GM10847 (cell line): ENCODE measurements around the gene ADD2.

Source experiments
- POLR2A ChIP-seq: IDR thresholded peaks from 2 replicates; pipeline ENCODE4 v1.6.1; 2011; ENCODE audit not compliant: insufficient read length; ENCODE audit errors: extremely low read depth

Gene ADD2

DNA sequence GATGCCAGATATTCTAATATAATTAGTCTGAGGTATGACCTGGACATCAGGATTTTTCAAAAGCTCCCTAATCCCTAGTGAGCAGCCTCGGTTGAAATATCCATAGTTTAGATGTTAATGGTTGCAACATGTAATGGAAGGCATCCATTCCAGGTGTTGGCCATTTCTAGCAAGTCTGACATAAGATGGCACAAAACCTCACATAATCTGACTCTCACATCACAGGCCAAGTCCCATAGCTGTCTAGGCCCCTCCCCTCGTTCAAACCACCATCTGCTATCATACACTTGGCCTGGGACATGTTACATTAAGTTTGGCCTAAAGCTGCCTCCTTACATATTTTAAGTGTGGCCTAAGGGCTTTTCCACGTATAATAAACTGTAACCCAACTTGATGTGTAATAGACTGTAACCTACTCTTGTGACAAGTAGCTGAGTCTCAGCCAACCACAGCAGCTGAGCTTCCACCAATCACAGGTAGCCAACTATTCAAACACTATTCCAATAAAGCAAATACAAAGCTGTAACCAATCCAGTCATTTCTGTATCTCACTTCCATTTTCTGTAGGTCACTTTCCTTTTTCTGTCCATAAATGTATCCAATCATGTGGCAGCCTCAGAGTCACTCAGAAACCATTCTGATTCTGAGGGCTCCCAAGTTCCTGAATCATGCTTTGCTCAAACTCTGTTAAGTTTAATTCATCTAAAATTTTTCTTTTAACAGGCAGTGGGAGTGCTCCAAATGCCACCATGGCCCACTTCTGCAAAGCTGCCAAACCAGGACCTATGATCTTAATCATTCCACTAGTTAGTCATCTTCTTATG, 59.4 kb downstream of the ADD2 start:
- TF ChIP-seq POLR2A = no peak

DNA sequence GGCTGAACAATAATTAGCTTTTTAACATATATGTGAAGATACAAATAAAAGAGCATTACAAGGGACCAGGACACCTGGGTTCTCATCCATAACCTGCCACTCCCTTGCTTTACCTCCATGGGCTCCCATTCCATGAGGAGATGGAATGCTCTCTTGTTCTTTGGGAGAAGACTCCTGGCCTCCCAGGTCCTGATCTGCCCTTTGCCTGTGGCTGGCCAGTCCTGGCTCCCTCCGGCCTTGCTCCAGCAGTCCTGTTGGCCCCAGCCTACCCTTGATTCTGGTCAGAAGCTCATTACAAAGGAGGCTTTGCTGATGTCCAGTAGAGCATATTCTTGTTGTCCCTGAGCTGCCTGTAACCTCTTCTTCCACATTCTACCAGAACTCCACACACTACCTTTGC, 60.3 kb downstream of the ADD2 start:
- no peak for TF ChIP-seq POLR2A

DNA sequence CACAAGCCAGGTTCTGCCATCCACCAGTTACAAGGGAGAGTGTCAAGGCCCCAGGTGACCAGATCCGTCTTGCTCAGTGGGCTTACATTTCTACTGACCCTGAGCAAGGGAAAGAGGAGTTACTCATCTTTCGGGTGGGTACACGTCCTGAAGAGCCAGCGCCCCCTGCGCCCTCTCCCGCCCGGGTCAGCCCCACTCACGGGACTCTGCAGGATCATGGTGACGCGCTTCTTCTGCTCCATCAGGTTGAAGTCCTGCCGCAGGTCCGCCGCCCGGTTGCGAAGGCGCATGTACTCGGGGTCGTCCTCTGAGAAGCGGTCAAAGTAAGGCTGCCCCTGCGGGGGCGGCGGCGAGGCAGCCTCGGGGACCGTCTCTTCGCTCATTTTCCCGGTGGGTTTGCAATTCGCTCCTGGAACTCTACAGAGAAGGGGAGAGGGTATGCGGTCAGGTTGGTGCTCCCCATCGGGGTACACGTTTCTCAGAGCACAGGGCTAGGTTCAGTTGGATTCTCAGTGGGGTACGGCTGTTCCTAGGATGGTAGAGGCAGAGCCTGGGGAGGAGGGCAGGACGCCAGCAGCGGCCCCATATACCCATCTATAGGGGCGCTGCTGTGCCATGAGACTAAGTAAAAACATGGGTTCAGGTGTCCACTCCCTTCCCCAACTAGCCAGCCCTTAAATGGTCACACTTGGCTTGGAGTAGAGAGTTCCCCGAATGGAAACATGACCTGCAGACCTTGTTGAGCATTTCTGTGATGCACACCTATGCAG, 61.8 kb downstream of the ADD2 start:
- no peak for TF ChIP-seq POLR2A

DNA sequence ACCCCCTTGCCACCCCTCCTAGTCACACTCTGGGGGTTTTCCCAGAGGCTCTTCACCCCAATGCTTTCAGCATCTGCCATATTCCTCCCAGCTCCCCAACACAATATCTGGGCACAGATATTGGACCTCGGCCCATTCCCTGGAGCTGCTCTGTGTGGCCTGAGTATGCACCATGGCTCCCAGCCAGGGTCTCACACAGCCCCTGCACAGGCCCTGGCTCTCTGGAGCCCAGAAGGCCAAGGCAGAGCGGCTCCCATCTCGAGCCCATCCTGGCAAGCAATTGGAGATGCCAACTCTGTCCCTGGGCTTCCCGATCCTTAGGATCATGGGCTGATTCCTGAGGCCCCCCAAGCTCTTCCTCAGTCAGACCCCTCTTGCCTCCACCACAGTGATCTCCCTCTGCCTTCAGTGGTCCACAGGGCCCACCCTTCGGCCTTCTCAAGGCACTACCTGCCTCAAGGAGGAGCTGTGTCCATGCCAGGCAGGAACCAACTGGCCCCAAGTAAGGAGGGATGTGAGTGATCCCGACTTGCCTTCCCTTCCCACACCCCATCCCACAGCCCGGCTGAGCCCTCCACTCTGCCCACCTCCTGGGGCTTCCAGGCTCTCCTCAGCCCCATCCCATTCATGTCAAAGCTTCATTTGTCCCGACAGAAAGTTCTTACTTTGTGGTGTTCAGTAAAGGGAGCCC, 62.7 kb downstream of the ADD2 start:
- no peak for TF ChIP-seq POLR2A

DNA sequence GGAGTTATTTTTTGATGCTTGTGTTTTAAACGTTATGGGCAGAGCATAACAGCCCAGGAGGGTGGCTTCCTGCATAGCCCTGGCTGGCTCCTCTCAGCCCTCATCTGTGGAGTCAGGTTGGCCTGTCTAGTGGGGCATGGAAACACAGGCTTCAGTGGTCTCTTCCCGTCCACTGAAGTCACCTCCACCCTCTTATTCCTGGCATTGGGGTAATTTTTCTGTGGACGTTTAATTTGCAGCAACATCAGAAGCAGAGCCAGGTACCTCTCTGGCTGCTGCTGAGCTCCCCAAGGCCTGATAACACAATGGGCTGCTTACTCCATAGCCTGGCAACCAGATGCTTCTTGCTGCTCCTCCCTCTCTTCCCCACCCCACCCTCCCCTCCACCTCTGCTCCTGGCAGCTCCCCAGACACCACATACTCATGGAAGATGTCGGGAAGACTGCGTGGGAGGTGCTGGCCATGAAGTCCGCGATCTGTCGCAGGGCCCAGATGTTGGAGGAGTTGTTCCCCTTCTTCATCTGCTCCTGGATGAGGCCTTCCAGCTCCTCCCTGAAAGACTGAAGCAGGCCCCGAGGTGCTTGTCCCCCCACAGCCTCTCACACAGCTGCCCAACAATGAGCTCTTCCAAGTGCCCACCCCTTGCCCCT, 64.0 kb downstream of the ADD2 start:
- no peak for TF ChIP-seq POLR2A

DNA sequence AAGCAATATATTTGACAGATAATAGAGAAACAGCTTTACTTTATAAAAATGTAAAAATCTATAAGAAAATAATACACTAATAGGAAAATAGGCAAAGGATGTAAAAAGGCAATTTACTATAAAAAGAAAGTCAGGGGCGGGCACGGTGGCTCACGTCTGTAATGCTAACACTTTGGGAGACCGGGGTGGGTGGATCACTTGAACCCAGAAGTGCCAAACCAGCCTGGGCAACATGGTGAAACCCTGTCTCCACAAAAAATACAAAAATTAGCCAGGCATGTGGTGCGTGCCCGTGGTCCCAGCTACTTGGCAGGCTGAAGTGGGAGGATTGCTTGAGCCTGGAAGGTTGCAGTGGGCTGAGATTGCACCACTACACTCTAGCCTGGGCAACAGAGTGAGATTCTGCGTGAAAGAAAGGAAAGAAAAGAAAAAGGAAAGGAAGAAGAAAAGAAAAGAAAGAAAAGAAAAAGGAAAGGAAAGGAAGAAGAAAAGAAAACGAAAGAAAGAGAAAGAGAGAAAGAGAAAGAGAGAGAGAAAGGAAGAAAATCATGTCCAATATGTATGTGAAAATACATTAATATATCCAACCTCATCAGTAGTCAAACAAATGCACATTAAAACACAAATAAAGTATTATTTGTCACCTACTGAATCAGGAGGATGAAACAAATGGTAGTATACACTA, 65.1 kb downstream of the ADD2 start:
- TF ChIP-seq POLR2A = no peak

DNA sequence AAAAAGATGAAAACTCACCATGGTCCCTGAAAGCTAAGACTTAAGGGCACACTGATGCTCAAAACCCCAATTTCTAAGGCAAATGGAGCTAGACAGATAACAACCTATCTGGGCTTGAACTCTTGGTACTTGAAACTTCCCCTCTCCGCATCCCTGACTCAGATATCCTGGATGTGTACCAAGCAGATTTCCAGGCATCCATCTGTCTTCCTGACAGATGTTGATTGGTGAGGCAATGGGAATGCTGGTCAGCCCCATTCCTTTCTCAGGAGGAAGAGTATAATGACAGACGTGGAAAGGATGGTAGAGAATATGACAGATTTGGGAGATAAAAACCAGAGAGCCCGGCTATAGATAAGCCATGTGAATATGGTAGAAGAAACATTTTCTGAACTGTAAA, 69.2 kb downstream of the ADD2 start:
- no peak for TF ChIP-seq POLR2A

DNA sequence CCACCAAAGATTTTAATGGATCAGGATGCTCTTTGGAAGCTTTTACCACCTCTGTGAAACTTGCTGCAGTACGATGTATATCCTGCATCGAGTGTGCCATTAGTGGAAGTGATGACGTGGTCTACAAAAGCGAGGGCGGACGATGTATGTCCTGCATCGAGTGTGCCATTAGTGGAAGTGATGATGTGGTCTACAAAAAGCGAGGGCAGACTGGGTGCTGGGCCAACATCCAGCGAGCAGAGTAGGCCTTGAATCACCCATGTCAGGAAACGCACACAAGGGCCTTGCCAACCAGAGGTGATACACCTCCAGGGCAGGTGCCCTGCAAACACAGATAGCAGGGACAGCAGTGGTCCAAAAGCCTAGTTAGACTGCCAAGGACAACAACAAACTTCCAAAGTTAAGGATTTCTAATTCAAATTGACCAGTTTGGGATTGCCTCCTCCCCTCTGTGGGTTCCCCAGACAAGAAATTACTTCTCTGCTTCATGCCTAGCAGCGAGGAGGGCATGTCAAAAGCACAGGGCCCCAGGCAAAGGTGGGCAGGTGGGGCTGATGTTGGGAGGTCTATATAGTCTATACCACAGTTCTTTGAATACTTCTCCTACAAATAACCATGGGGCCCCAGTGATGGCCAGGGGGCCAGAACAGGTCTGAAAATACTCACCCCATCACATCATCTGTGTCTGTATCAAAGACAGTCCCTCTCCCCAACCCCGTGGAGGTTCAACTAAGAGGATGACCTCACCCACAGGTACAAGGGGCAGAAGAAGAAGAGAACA, 70.2 kb downstream of the ADD2 start:
- TF ChIP-seq POLR2A = no peak

DNA sequence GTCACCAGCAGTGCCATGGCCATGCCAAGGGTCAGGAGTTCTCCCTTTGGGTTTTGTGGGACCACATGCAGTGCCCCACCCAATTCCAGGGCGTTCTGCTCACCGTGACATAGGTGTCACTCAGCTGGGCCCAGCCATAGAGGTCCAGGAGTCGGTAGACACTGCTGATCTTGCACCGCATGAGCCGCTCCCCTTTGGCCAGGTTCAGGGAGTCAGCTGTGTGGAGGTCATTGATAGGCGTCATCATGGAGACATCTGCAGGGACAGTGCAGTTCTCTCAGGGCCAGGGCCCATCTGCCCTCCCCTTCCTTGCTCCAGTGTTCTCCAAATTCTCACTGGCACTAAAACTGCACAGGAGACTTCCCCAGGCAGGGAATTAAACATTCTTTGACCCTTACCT, 71.9 kb downstream of the ADD2 start:
- TF ChIP-seq POLR2A = no peak

DNA sequence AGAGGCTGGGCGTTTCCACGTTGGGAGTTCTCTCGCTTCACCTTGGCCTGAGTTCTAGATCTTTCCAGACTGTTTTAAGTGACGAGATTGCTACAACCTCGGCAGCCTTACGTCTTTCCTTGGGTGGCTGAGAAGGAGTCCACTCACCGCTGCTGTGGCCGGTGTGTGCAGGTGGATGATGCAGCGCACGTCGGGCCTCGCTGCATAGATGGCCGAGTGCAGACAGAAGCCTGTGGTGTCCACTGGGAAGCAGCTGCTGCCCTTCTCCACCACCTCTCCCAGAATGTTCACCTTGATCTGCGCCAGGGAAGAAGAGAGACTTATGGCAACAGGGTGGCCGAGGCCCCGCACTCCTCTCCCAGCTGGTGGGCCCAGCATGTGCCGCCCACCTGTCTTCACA, 75.7 kb downstream of the ADD2 start:
- no peak for TF ChIP-seq POLR2A

DNA sequence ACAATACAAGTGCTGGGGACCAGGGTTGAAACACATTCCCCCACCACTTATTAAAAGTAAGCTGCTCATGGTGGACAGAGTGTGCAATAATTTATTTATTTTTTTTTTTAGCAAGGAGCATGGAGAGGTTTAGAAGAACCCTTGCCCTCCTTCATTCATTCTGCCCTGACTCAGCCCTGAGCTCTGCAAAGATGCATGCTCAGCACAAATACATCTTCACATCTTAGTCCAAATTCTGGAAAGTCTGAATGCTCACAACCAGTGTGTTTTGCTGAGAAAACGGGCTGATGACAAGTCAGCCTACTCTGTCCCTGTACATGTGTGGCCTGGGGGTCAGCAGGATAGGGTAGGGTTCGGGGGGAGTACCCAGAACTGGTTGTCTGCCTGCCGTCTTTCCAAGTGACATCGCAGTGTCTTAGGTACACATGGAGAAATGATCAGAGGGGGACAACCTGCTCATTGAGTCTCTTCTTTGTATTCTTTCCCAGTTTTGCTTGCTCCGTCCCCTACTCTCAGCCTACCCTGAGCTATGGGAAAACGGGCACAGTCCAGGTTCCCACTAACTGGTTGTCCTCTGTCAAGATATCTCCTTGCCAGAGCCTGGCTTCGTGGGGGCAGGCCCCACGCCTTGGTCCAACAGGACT, 76.4 kb downstream of the ADD2 start:
- TF ChIP-seq POLR2A = no peak

DNA sequence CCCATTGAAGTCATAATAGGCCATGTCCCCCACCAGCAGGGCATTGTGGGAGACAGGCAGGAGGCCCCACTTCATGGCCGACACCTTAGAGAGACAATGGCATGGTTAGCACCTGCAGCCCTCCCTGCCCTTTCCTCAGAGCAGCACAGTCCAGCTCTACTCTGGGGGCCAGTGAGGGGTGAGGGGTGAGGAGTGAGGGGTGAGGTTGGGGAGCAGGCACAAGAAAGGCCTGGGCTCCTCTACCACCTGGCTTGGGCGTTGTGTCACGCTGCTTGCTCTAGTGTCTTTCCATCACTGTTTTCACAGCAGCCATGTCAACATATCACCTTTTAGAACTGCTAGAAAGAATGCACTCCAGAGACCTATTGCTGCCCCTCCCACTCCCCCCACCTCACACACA, 77.2 kb downstream of the ADD2 start:
- no peak for TF ChIP-seq POLR2A

DNA sequence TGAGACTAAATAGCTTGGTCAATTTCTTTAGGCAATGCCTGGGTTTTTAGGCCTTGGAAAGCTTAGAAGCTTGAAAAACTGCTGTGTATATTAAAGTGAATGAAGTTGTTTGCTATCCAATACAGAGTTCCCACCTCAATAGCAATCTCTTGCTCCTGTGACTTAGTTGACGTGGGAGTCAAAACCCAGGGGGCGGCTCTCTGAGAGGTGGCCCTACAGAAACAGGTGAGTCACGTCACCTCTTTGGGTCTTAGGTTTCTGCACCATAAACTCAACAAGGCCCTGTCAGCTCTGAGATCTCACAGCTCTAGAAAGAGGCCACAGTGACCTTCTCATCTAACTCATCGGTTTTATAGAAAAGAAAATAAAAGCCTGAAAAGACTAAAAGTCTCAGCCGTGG, 79.6 kb downstream of the ADD2 start:
- TF ChIP-seq POLR2A = no peak

DNA sequence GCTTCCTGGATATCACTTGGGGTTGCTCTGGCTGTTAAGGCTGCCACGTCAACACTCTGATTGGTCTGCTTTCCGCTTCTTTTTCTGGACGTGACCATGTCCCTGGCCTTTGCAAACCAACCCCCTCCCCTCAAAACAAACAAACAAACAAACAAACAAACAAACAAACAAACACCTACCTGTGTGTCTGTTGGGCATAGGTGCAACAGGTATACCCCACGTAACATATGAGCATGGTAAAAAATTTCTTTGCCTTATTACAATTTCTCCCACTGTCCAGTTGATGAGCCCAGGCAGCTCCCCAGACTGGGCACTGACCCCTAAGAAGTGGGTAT, 80.6 kb downstream of the ADD2 start:
- no peak for TF ChIP-seq POLR2A
